22Rv1 (cell line): ENCODE data around the gene ZNF169.
"Not testable (repeated sequence)": the region's sequence is repeated elsewhere in the genome, so short reads cannot be mapped to it uniquely, and the experiment has no call there.

Source experiments
- H3K27ac ChIP-seq: fragments of 450-650 bp; 2 replicates; pipeline ENCODE4 v1.5.1; 2017
- CTCF ChIP-seq: fragments of 450-650 bp; IDR thresholded peaks from 2 replicates; pipeline ENCODE4 v1.5.1; 2017; ENCODE audit warnings: mild to moderate bottlenecking
- ZFX ChIP-seq: fragments of 450-650 bp; IDR thresholded peaks from 2 replicates; pipeline ENCODE4 v1.6.1; 2017; ENCODE audit warnings: antibody characterized with exemption, borderline replicate concordance

ZNF169 gene

GRCh38 chr9:94228616-94229015, 30.5 kb upstream of the ZNF169 start:
- no peak for TF ChIP-seq CTCF
- no peak for TF ChIP-seq ZFX
- no peak overlapping the region for H3K27ac ChIP-seq

- TF ChIP-seq CTCF, result no peak
- no peak for TF ChIP-seq ZFX
- no peak overlapping the region for H3K27ac ChIP-seq
Measured at GRCh38 chr9:94232428-94232827, 26.7 kb upstream of the ZNF169 start.

GRCh38 chr9:94241098-94241497, 18.0 kb upstream of the ZNF169 start:
- not testable (repeated sequence) for H3K27ac ChIP-seq

- H3K27ac ChIP-seq, result no peak overlapping the region
- TF ChIP-seq CTCF, result no peak
- TF ChIP-seq ZFX, result no peak
Measured at GRCh38 chr9:94245651-94246050, 13.4 kb upstream of the ZNF169 start.

- TF ChIP-seq CTCF (no peak), ZFX (no peak)
- no peak overlapping the region for H3K27ac ChIP-seq
Measured at GRCh38 chr9:94250456-94250855, 8.6 kb upstream of the ZNF169 start.

GRCh38 chr9:94256007-94256406, 3.1 kb upstream of the ZNF169 start:
- TF ChIP-seq CTCF, result no peak
- no peak for TF ChIP-seq ZFX
- no peak overlapping the region for H3K27ac ChIP-seq

GRCh38 chr9:94265626-94266402, 6.7 kb downstream of the ZNF169 start:
- H3K27ac ChIP-seq, result not testable (repeated sequence)

- no peak overlapping the region for H3K27ac ChIP-seq
- TF ChIP-seq ZFX, result no peak
- no peak for TF ChIP-seq CTCF
Measured at GRCh38 chr9:94269264-94269663, 10.2 kb downstream of the ZNF169 start.
